GM23338 (cell line): Measurements from ENCODE around the gene MAP3K4. TPM values are rescaled to one million over a fixed set of nuclear protein-coding genes. Genes with fewer than 3 reads are reported as not detected.

ENCODE experiments used
- ATAC-seq: fragments of 200-7000 bp; cut with Tn5 transposase; 3 replicates; pipeline ENCODE4 v1.9.1; 2020
- DNase-seq: peaks from one replicate; pipeline ENCODE4 v3.0.0-alpha.2; 2015; ENCODE audit warnings: low spot score
- H2AFZ ChIP-seq: fragments of 200-600 bp; sonication (generic); 2 replicates; pipeline ENCODE4 v1.8.0; 2016; ENCODE audit warnings: antibody characterized with exemption, mild to moderate bottlenecking, moderate library complexity
- H3F3A ChIP-seq: fragments of 200-600 bp; sonication (generic); replicated peaks from 2 replicates; pipeline ENCODE4 v1.8.0; 2017; ENCODE audit warnings: antibody characterized with exemption, mixed run types, low read depth
- H3K27ac ChIP-seq: fragments of 200-600 bp; sonication (generic); 2 replicates; pipeline ENCODE4 v1.6.1; 2016; ENCODE audit warnings: low read depth
- H3K27me3 ChIP-seq: fragments of 200-600 bp; sonication (generic); 2 replicates; pipeline ENCODE4 v1.8.0; 2016; ENCODE audit warnings: mild to moderate bottlenecking, mixed run types, moderate library complexity; ENCODE audit not compliant: insufficient read depth
- H3K36me3 ChIP-seq: fragments of 200-600 bp; sonication (generic); 2 replicates; pipeline ENCODE4 v1.8.0; 2016; ENCODE audit warnings: mild to moderate bottlenecking; ENCODE audit not compliant: insufficient read depth
- H3K4me1 ChIP-seq: fragments of 200-600 bp; sonication (generic); 2 replicates; pipeline ENCODE4 v1.8.0; 2016; ENCODE audit warnings: mild to moderate bottlenecking, moderate library complexity; ENCODE audit not compliant: insufficient read depth
- H3K4me2 ChIP-seq: fragments of 200-600 bp; sonication (generic); 2 replicates; pipeline ENCODE4 v1.7.1; 2017; ENCODE audit warnings: mixed run types
- H3K4me3 ChIP-seq: fragments of 200-600 bp; sonication (generic); 2 replicates; pipeline ENCODE4 v1.6.1; 2016; ENCODE audit warnings: mixed run types
- H3K79me2 ChIP-seq: fragments of 200-600 bp; sonication (generic); replicated peaks from 2 replicates; pipeline ENCODE4 v1.8.0; 2017; ENCODE audit warnings: mild to moderate bottlenecking; ENCODE audit not compliant: insufficient read depth
- H3K9me2 ChIP-seq: fragments of 200-600 bp; sonication (generic); 2 replicates; pipeline ENCODE4 v1.8.0; 2017; ENCODE audit not compliant: insufficient read depth
- H4K20me1 ChIP-seq: fragments of 200-600 bp; sonication (generic); replicated peaks from 2 replicates; pipeline ENCODE4 v1.8.0; 2017; ENCODE audit warnings: mild to moderate bottlenecking; ENCODE audit not compliant: insufficient read depth
- H3K27ac Mint-ChIP-seq: 2 replicates; pipeline ENCODE4 v1.8.0; 2020; ENCODE audit warnings: inconsistent platforms, mild to moderate bottlenecking, moderate library complexity, mixed read lengths
- H3K27me3 Mint-ChIP-seq: 3 replicates; pipeline ENCODE4 v1.8.0; 2022; ENCODE audit warnings: low read depth, mild to moderate bottlenecking, moderate library complexity, mixed read lengths, inconsistent platforms; ENCODE audit not compliant: insufficient read depth, poor library complexity
- H3K36me3 Mint-ChIP-seq: 3 replicates; pipeline ENCODE4 v1.8.0; 2021; ENCODE audit warnings: low read depth, mild to moderate bottlenecking, inconsistent platforms, moderate library complexity, mixed read lengths
- H3K4me1 Mint-ChIP-seq: 3 replicates; pipeline ENCODE4 v1.8.0; 2020; ENCODE audit warnings: mild to moderate bottlenecking, inconsistent platforms, mixed read lengths
- H3K4me3 Mint-ChIP-seq: 3 replicates; pipeline ENCODE4 v1.8.0; 2021; ENCODE audit warnings: moderate library complexity, mild to moderate bottlenecking, inconsistent platforms, mixed read lengths
- H3K9me3 Mint-ChIP-seq: 3 replicates; pipeline ENCODE4 v1.8.0; 2020; ENCODE audit warnings: moderate library complexity, mild to moderate bottlenecking, inconsistent platforms, mixed read lengths
- ETS1 ChIP-seq: IDR thresholded peaks from 2 replicates; pipeline ENCODE4 v1.6.1; 2016; ENCODE audit warnings: antibody characterized with exemption
- EZH2 ChIP-seq: fragments of 200-600 bp; sonication (generic); IDR thresholded peaks from one replicate; pipeline ENCODE4 v1.8.0; 2017; ENCODE audit warnings: antibody characterized with exemption, mild to moderate bottlenecking, low read depth; ENCODE audit not compliant: unreplicated experiment
- REST ChIP-seq: IDR thresholded peaks from one replicate; pipeline ENCODE4 v1.6.1; 2018; ENCODE audit warnings: antibody characterized with exemption; ENCODE audit not compliant: unreplicated experiment
- ZNF114 ChIP-seq: fragments of 250-450 bp; sonication (Bioruptor Pico); IDR thresholded peaks from 2 replicates; pipeline ENCODE4 v1.5.0; 2020; ENCODE audit warnings: mild to moderate bottlenecking, moderate library complexity
- ZNF462 ChIP-seq: fragments of 250-450 bp; sonication (Bioruptor Pico); IDR thresholded peaks from 2 replicates; pipeline ENCODE4 v1.5.0; 2020; ENCODE audit warnings: mild to moderate bottlenecking, moderate library complexity
- polyA plus RNA-seq: library from polyadenylated mRNA; unstranded; fragments of >200 nt; fragmentation: Nextera tagmentation; extraction: Ambion mirVana; gene quantifications from 2 replicates; pipeline ENCODE4 v1.2.1, GENCODE V29; 2016
- total RNA-seq: library from RNA; depleted of rRNA; stranded (reverse); fragments of >200 nt; shearing (Covaris generic); gene quantifications from 2 replicates; pipeline ENCODE4 v1.2.3, GENCODE V29; 2014

MAP3K4 gene
- total and polyA plus RNA-seq, 2 experiments from 2014 or later = 44.4 to 48.8 TPM

GRCh38 chr6:161035182-161035980, 43.8 kb downstream of the MAP3K4 start (continued):
- TF ChIP-seq ZNF462 (CRISPR knock-in tag) = peak; percentile 57; the same call in 1 of the 2 replicates

- H3K27ac Mint-ChIP-seq = no peak overlapping the region
- Histone ChIP-seq H3K27me3 (no peaks in the 10 kb centered on the region), H3K79me2 (peaks cover 49% of the 10 kb centered on the region), H3K27ac (no peak overlapping the region), H3K36me3 (no peaks in the 10 kb centered on the region), H3K4me2 (0 out of 2 replicates have a peak overlapping the region, but pooled peaks have one; percentile 50), H3K4me3 (no peak overlapping the region), H3K9me2 (no peaks in the 10 kb centered on the region; the same call in 1 of the 2 replicates), H3K4me1 (peaks cover 24% of the 10 kb centered on the region), H4K20me1 (no peaks in the 10 kb centered on the region; the same call in 1 of the 2 replicates), H3F3A (no peaks in the 10 kb centered on the region), H2AFZ (no peak overlapping the region)
- peaks cover 14% of the 10 kb centered on the region; the same call in 2 of the 3 replicates for H3K36me3 Mint-ChIP-seq
- H3K4me3 Mint-ChIP-seq = no peak overlapping the region
- H3K4me1 Mint-ChIP-seq = peaks cover 42% of the 10 kb centered on the region
- no peak for ATAC-seq
- no peak for DNase-seq
- H3K27me3 Mint-ChIP-seq = peaks cover 1% of the 10 kb centered on the region
- H3K9me3 Mint-ChIP-seq = no peaks in the 10 kb centered on the region
- TF ChIP-seq EZH2 (no peak), ZNF114 (CRISPR knock-in tag) (no peak), ETS1 (no peak), REST (no peak)
Measured at GRCh38 chr6:161035981-161036263, 44.4 kb downstream of the MAP3K4 start.
